NCI-H2196 treated with DMSO at 0.1 percent for 48 hours (cell line): Measurements from ENCODE around the gene POMT1.
A peak's percentile ranks its signal among the peaks of the same experiment; 100 is the strongest.
"Not testable (repeated sequence)": the region's sequence is repeated elsewhere in the genome, so short reads cannot be mapped to it uniquely, and the experiment has no call there.

ENCODE experiments used
- DNase-seq: peaks from one replicate; lab custom pipeline; 2025; ENCODE audit not compliant: unreplicated experiment; lab: John Stamatoyannopoulos, UW

Gene POMT1

GRCh38 chr9:131523451-131524435, 21.0 kb downstream of the POMT1 start:
- no peak for DNase-seq

DNA sequence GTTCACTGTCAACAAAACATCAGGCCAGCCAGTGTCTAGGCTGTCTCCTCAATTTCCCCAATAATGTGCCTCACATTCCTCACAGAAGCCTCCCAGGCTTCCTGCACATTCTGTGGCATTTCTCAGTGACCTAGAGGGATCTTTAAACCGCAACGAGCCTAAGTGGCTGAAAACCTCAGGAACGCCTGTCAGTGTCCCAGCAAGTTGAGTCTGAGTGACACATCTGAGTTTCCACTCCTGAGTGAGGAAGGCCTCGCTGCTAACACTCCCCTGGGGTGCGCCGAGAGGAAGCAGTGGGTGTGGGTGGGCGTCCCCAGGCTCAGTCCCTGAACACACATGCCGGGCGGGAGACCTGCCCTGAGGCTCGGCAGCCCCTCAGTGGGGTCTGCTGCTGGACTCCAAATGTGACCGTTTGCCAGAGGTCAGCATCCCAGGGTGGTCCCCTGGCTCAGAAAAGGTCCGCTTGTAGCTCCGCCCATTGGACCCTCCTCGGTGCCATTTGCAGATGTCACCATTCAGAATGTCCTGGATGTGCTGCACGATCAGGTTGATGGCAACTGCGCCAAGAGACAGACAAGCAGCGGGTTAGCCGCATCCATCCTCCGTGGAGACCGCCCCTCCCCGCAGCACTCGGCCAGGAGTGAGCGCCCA, 22.1 kb downstream of the POMT1 start:
- DNase-seq: no peak

GRCh38 chr9:131525643-131526565, 23.2 kb downstream of the POMT1 start:
- DNase-seq: no peak

- DNase-seq: no peak
Measured at GRCh38 chr9:131528186-131528585, 25.5 kb downstream of the POMT1 start.

DNA sequence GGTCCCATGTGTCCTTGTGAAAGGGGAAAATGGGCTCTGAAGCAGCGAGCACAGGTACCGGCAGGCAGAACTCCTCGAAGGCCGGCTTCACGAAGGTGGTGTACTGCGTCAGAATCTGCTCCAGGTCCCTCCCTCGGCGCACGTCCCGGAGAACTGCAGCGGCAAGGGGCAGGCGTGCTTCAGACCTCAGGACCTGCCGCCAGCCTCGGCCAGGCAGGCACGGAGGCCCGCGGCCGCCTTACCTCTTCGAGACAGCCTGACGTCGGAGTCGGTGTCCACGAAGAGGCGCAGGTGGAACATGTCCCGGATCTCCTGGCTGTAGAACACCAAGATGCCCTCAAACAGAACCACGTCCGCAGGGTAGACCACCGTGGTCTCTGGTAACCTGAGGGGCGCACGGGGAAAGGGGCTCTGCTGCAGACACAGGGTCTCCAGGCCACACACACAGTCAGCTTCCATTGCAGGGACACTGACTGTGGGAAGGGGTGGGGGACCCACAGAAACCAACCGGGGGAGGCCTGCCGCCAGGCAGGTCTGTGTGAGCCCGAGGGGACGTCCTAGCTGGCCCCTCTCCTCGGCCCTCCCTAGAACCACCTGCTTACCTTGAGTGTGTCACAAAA, 26.3 kb downstream of the POMT1 start:
- no peak for DNase-seq

- no peak for DNase-seq
Measured at GRCh38 chr9:131529597-131530545, 27.2 kb downstream of the POMT1 start.

- DNase-seq: no peak
Measured at GRCh38 chr9:131530546-131530919, 27.8 kb downstream of the POMT1 start.

DNA sequence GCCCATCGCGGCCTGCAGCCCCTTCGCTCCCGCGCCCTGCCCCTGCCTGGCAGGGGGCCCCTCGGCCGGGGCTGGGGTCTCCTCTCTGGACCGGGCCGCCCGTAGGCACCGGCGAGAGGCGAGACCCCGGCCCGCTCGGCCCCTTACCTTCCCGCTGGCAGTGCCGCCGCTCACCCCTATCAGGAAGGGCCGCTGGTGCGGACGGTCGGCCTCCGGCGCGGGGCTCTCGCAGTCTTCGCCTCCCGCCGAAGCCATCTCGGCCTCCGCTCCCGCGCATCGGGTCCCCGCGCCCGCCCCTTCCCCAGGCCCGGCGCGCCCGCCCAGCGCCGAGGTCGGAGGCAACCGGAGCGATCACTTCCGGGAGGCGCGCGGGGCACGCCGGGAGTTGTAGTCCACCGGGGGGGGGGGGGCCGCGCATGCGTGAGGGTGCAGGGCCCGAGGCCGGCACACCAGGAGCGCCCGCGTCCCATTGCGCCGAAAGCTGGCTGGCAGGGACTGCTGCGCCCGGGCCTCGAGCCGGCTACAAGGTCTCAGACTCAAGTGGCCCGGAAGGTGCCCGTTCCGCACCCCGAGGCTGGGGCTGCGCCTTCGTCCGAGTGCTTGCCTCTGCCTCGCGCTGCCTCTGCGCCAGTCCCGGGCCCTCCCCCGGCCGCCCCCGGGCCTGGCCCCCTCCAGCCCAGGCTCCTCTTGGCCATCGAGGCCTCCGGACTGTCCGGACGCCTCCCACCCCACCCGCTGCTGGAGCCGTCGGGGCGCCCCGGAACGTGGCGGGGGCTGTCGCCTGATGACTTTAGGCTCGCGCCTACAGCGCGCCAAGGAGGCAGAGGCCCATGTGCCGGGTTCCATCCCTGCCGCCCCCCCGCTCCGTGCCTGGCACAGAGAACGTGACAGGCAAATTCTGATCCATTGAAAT, 28.5 kb downstream of the POMT1 start, which contains the start of gene UCK1:
TSS of gene UCK1 (minus strand) at position 344 of the 913 bp plus-strand sequence. CDS start at position 255, 89 bp downstream.
- peak; percentile 61 for DNase-seq

DNA sequence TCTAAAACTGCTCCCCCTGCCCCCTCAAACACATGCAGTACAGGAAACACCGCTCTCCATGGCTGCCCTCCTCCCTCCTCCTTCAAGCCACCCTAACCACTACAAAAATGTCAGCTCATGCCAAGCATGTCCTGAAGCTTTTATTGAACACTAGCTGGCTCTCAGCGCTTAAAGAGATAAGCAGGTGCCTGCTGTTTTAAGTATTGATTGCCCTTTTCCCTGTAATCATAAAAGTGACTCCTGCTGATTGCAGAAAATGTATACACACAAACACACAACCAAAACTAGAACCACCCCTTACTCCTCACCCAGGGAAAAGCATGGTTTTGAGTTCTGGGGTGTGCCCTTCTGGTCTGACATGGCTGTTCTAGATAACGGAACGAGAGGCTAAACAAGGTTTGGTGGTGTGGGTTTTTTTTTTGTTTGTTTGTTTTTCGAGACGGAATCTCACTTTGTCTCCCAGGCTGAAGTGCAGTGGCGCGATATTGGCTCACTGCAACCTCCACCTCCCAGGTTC, 32.1 kb downstream of the POMT1 start:
- DNase-seq: no peak

GRCh38 chr9:131537946-131538345, 35.2 kb downstream of the POMT1 start:
- no peak for DNase-seq

DNA sequence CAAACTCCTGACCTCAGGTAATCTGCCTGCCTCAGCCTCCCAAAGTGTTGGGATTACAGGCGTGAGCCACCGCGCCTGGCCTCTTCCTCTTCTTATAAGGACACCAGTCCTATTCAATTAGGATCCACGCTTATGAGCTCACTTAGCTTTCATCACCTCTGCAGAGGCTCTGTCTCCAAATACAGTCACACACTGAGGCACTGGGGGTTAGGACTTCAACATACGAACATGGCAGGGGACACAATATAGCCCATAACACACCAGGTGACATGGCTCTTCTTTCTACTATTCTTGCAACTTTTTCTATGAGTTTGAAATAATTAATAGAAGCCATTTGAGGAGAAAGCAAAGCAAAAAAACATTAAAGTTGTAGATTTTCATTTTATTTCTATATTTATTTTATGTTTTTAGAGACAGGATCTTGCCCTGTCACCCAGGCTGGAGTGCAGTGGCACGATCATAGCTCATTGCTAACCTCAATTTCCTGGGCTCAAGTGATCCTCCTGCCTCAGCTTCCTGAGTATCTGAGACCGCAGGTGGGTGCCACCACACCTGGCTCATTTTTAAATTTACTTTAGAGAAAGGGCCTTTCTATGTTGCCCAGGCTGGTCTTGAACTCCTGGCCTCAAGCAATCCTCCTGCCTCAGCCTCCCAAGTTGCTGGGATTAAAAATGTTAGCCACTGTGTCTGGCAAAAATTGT, 36.7 kb downstream of the POMT1 start:
- no peak for DNase-seq

DNA sequence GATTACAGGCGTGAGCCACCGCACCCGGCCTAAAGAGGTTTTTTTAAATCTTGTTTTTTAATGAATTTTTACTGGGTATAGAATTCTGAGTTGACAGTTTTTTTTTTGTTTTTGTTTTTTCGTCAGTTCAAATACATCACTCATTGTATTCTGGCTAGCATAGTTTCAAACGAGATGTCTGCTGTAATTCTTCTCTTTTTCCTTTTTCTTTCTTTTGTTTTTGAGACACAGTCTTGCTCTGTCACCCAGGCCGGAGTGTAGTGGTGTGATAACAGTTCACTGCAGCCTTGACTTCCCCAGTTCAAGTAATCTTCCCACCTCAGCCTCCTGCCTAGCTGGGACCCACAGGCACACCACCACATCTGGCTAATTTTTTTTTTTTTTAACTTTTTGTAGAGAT, 40.4 kb downstream of the POMT1 start:
- DNase-seq: no peak

DNA sequence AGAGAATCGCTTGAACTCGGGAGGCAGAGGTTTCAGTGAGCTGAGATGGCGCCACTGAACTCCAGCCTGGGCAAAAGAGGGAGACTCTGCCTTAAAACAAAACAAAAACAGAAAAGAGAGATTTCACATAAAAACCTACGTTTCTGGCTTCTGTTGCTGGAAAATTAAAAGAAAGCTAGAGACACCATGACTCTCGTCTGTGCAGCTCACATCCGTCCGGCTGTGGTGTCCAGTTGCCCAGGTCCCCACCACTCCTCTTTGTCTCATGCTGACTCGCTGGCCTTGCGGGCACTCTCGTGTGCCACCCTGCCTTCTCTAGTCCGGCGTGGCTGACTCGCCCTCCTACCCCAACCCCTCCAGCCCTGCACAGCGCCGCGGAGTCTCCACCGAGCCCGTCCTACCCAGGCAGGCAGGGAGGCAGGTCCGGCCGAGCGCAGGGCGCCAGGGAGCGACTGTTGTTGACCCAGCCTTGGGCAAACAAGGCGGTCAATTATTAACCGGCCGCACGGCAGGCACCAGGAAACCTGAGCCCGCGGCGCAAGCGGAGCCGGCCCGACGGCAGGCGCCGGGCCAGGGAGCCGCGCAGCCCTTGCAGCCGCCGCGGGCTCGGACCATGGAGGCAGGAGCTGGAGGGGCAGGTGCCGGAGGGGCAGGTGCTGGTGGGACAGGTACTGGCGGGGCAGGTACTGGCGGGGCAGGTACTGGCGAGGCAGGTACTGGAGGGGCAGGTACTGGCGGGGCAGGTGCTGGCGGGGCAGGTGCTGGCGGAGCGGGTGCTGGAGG, 42.5 kb downstream of the POMT1 start, which contains the start of gene PRRT1B:
TSS of gene PRRT1B (plus strand) at position 521 of the 783 bp plus-strand sequence. CDS start at position 614, 93 bp downstream.
- peak; percentile 64 for DNase-seq

DNA sequence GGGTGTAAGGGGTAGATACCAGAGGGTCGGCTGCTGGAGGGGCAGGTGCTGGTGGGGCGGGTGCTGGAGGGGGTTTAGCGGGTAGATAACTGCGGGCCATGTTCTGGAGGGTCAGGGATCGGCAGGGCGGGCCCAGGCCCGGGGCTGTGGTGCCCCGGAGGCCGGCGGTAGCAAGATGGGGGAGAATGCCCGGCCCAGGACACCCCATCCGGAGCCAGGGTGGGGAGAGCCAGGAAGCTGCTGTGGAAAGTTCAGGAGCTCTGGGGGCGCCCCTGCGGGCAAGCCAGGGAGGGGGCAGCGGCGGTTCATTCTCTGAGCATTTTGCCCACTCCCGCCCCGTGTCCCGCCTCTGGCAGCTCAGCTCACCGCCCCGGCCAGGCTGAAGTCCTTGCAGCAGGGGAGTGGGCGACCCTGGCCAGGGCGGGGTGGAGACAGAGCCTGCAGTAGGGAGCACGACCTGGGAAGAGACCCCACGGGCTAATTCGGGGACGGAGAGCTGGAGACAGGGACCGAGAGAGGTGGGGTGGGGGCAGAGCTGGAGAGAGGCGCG, 43.1 kb downstream of the POMT1 start:
- DNase-seq: no peak

DNA sequence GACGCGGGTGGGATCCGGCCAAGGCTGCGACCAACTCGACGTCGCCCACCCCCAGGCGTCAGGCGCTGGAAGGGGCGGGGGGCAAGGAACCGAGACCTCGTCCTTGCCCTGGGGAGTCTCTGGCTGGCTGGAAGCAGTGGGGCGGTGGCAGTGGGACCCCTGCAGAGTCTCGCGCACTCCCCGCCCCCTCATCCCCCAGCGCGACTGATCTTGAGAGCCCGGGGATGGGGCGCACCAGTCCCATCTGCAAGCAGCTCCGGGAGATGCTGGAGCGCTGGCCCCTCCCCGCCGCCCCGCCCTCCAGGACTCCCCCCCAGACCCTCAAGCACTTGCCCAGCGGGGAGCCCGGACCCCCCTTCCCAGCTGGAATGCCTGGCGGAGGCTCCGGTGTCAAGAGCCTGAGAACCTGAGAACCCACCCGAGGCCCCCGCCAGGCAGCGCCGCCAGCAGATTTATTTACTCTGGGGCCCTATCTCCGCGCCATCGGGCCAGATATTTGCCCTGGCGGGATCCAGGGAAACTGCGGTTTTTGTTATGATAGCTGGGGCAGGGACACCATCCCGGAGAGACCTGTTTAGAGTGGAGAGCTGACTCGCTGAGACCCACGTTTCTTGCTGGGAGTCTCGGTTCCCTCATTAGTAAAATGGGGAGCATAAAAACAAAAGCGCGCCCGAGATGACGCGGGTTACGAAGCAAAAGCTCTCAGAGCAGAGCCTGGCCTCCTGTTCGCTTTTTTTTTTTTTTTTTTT, 43.8 kb downstream of the POMT1 start:
- DNase-seq: no peak

DNA sequence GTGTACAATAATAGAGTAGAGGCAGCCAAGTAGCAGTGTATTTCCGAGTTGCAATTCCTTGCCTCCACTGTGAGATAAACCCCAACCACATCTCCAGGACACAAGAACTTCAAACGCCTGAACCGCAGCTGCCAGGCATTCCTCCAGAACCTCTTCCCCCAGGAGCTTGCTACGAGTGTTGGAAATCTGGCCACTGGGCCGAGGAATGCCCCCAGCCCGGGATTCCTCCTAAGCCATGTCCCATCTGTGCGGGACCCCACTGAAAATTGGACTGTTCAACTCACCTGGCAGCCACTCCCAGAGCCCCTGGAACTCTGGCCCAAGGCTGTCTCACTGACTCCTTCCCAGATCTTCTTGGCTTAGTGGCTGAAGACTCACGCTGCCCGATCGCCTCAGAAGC, 46.5 kb downstream of the POMT1 start:
- not testable (repeated sequence) for DNase-seq
